ENCODE results near the gene MTA3. TPM values are rescaled to one million over a fixed set of nuclear protein-coding genes. Genes with fewer than 3 reads are reported as not detected.

MTA3 gene
- polyA plus RNA-seq, 6 donors from 2014 or later, result 2.7 to 8.3 (median 6.9) TPM

DNA sequence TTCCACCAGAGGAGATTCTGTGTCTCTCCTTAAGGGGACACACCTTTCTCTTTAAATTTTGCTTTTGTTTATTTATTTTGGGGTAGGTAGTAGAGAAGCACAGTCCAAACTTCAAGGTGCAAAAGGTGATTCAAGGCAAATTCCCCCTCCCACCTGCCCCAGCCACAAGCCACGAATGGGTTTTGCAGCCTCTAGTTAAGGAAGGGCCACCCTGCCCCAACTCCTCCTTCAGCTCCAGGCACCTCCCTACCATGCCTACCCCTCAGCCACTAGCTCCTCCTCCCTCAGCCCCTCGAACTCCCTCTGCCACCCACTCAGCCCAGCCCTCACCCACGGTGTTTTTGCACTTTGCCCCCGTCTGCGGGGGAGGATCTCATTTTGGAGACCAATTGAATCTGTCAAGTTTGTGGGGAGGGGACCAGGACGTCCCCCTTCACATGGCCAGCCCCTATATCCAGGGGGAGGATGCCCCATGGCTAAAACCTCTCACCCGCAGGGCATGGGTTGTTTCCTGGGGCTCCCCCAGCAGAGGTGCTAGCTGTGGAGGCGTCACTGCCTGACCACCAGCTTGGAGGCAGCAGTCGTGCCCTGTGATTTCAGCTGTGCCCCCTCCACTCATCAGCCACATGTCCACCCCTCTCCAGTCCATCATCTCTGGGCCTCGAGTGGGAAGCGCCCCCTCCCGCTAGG, 219.5 kb downstream of the MTA3 start:
- no peak overlapping the region for H3K4me3 Mint-ChIP-seq
- DNase-seq (no peak), ATAC-seq (ENCODE audit: low read depth in 2 of 2) (no peak)
- H3K4me1 Mint-ChIP-seq, result peaks cover 17 to 22% (median 18%) of the 10 kb centered on the region in 3 donors
- H3K27ac Mint-ChIP-seq, result peak overlapping the region in 1 of 6 donors; percentile 54
- peaks cover 0 to 7% of the 10 kb centered on the region in 2 donors for H3K36me3 Mint-ChIP-seq
- H3K27me3 Mint-ChIP-seq, result no peaks in the 10 kb centered on the region
- peaks cover 0 to 1% (median 0%) of the 10 kb centered on the region in 7 donors for H3K9me3 Mint-ChIP-seq

DNA sequence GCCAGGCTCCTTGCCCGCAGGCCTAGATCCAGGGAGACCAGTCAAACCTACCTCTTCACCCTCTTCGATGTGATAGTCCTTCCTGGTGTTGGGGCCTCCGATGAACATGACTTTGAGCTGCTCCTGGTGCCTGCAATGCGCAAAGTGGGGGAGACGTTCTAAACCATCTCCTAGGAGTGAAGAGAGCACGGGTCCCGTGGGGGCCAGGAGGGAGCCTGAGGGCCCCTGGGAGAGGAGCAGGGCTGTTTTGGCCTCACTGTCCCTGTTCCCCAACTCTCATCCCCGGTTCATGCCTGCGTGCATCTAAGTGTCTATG, 220.0 kb downstream of the MTA3 start:
- H3K27me3 Mint-ChIP-seq, result no peaks in the 10 kb centered on the region
- H3K4me1 Mint-ChIP-seq, result peaks cover 21 to 27% (median 21%) of the 10 kb centered on the region in 3 donors
- peaks cover 0 to 7% of the 10 kb centered on the region in 2 donors for H3K36me3 Mint-ChIP-seq
- DNase-seq, result no peak
- no peak overlapping the region for H3K27ac Mint-ChIP-seq
- H3K4me3 Mint-ChIP-seq, result peak overlapping the region in 1 of 8 donors; percentile 47
- ATAC-seq (ENCODE audit: low read depth in 2 of 2), result no peak
- no peaks in the 10 kb centered on the region for H3K9me3 Mint-ChIP-seq

DNA sequence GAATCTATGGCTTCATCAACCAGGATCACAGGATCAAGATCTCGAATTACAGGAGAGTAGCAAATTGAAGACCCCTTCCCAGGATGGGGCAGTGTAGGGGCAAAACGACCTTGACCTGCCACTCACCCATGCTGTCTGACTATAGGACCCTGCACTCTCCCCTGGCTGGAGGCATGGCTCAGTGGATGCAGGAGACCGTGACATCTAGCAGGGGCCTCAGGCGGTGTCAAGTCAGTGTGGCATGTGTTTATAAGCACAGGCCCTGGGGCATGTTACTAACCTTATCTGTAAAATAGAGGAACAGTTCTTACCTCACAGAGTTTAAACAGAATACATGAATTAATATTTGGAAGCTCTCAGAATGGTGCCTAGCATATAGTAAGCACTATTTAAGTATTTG, 220.4 kb downstream of the MTA3 start:
- peaks cover 25 to 31% (median 25%) of the 10 kb centered on the region in 3 donors for H3K4me1 Mint-ChIP-seq
- ATAC-seq (ENCODE audit: low read depth in 2 of 2), result no peak
- no peak overlapping the region for H3K4me3 Mint-ChIP-seq
- peaks cover 0 to 7% of the 10 kb centered on the region in 2 donors for H3K36me3 Mint-ChIP-seq
- no peak for DNase-seq
- no peaks in the 10 kb centered on the region for H3K27me3 Mint-ChIP-seq
- H3K27ac Mint-ChIP-seq, result no peak overlapping the region
- no peaks in the 10 kb centered on the region for H3K9me3 Mint-ChIP-seq

DNA sequence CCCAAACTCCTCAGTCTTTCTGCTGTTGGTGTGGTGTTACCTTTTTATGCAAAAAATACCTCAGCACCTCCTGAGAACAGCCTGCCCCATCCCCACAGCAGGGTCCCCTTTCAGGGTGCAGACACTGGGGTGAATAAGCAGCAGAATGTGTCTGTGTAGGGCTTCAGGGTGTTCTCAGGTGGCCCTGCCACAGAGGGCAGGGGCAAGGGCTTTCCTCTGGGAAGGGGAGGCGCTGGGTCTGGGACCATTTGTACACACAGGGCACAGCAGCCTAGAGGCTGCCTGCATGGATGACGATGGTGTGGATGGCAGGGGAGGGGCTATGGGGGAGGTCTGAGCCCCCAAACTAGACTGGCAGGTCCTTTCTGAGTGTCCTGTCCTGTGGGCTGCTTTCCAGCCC, 221.3 kb downstream of the MTA3 start:
- Mint-ChIP-seq H3K9me3 (no peaks in the 10 kb centered on the region), H3K27ac (peak overlapping the region in 1 of 6 donors; percentile 12), H3K36me3 (peaks cover 0 to 7% of the 10 kb centered on the region in 2 donors), H3K27me3 (no peaks in the 10 kb centered on the region), H3K4me3 (peak overlapping the region in 3 of 8 donors; percentile 23 to 83 (median 83)), H3K4me1 (peaks cover 32 to 40% (median 34%) of the 10 kb centered on the region in 3 donors)
- no peak for DNase-seq
- no peak for ATAC-seq (ENCODE audit: low read depth in 2 of 2)

DNA sequence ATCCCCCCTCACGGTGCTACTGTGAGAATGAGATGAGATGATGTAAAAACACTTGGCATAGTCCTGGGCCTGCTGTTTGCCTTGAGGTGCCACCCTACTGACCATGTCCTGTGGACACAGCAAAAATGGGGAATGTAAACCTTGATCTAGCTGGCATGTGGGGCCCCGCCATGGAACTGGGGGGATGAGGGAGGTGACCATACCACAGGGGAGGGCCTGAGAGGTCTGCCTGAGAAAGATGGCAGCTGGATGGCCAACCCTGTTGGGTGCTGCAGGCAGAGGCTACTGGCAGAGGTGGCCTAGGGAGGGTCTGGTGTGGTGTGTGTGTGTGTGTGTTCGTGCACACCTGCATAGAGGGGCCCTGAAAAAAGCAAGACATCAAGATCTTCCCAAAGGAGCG, 223.2 kb downstream of the MTA3 start:
- peaks cover 0 to 7% of the 10 kb centered on the region in 2 donors for H3K36me3 Mint-ChIP-seq
- H3K4me1 Mint-ChIP-seq, result peaks cover 35 to 53% (median 47%) of the 10 kb centered on the region in 3 donors
- no peaks in the 10 kb centered on the region for H3K27me3 Mint-ChIP-seq
- ATAC-seq (ENCODE audit: low read depth in 2 of 2), result no peak
- no peak for DNase-seq
- H3K9me3 Mint-ChIP-seq, result no peaks in the 10 kb centered on the region
- H3K27ac Mint-ChIP-seq, result peak overlapping the region in 4 of 6 donors; percentile 80 to 96 (median 91)
- peak overlapping the region; percentile 74 to 97 (median 92) for H3K4me3 Mint-ChIP-seq

DNA sequence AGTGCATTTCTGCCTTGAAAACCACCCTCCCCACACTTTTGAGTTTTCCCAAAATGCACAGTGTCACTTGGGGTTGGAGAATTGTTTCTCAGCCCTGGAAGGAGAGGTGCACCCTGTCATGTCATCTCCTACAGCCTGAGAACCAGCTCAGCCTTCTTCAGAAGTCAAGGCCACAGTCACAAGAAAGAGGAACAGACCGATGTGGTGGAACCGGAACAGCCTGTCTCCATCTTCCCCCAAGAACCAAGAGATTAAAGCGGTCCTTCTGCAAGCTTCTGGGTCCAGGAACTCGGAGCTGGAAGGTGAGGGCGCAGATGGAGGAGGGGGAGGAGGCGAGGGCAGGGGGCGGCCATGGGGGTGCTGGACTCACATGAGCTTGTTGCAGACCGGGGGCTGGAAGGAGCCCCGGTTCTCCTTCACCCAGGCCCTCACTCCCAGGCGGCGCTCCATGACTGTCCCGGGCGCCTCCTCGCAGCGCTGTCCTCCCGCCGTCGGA, 223.7 kb downstream of the MTA3 start:
- Mint-ChIP-seq H3K4me3 (peak overlapping the region; percentile 74 to 97 (median 92)), H3K9me3 (no peaks in the 10 kb centered on the region), H3K27ac (peak overlapping the region in 5 of 6 donors; percentile 31 to 96 (median 92)), H3K36me3 (peaks cover 0 to 7% of the 10 kb centered on the region in 2 donors), H3K4me1 (peaks cover 35 to 53% (median 48%) of the 10 kb centered on the region in 3 donors), H3K27me3 (no peaks in the 10 kb centered on the region)
- ATAC-seq (ENCODE audit: low read depth in 2 of 2), result peak; percentile 71 to 74
- DNase-seq, result peak; percentile 47

DNA sequence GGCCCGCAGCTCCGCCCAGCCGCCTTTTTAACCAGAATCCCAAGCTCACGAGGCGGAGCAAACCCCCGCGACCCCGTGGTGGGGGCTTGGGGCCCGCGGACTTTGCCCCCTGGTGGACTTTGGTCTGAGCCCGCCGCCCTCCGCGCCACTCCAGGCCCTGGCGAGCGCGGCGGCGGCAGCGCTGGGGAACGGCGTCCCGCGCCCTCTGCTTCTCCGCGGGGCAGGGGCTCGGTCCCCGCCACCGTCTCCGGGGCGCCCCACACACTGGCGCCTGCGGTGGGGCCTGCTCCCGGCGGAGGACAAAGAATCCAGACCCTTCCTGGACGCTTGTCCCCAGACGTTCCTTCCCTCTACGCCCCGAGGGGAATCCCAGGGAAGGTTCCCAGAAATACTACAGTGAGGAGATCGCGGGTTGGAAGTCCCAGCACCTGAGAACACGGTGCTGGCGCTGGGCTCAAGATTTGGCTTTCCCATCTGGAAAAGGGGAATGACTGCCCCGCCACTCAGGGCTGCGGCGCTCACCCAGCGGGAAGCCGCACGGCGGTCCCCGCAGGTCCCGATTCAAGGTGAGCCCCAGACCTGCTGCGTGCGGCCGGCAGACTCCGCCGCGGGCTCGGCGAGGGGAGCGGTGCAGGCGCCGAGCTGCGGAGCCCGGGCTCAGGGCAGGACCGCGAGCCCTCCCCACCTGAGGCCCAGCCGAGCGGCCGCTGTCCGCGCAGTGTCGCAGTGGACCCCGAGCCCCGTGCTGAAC, 224.3 kb downstream of the MTA3 start, which contains the start of gene HAAO:
Gene HAAO (minus strand): TSS at position 1 of the 751 bp plus-strand sequence. CDS start 47 bp downstream, outside the sequence.
- Mint-ChIP-seq H3K27me3 (no peaks in the 10 kb centered on the region), H3K4me3 (peak within 1 kb of the TSS; percentile 74 to 97 (median 92)), H3K27ac (peak within 1 kb of the TSS; percentile 46 to 96 (median 92)), H3K9me3 (no peaks in the 10 kb centered on the region), H3K4me1 (peaks cover 35 to 53% (median 48%) of the 10 kb centered on the region in 3 donors), H3K36me3 (peaks cover 0 to 7% of the 10 kb centered on the region in 2 donors)
- ATAC-seq (ENCODE audit: low read depth in 2 of 2), result peak; percentile 63
- peak; percentile 41 for DNase-seq

DNA sequence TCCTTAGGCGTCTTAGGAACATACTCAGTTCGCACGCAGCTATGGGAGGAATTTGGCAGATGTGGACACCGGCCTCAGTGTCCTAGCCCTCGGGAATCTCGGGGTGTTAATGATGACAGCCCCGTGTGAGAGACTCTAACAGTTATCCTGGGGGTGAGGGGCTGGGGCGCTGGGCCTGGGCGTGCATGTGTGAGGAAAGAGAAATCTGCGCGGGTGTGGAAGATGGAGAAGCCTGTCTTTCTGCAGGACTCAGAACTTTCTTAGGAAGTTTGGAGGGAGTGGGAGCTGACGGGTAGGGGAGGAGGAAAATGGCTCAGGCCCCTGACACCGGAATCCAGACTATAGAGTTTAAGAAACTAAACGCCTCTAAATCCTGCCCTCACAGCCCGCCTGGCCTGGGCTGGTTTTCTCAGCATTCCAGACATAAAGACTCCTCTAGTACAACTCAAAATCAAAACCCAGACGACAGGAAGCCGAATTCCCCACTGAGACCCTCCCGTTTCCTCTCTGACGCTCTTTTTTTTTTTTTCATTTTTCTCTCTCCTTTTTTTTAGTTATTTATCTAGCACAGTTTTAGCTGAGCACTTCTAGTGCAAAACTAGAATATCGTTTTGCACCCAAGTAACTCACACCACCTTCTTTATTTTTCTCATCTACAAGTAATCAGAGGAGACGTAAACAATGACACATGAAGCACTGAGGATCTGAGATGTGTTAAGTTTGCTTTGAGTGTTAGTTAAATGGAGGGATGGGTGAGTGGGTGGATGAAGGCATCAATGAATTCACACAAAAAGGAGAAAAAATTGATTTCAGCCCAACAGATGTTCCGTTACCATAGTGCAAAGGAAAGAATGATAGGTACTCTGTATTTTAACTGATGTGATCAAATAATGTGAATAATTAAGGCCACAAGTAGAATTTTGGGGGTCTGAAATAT, 225.2 kb downstream of the MTA3 start:
- Mint-ChIP-seq H3K36me3 (peaks cover 0 to 7% of the 10 kb centered on the region in 2 donors), H3K9me3 (no peaks in the 10 kb centered on the region), H3K27me3 (no peaks in the 10 kb centered on the region), H3K27ac (peak overlapping the region in 5 of 6 donors; percentile 54 to 94 (median 84)), H3K4me3 (peak overlapping the region; percentile 74 to 97 (median 87)), H3K4me1 (peaks cover 35 to 53% (median 48%) of the 10 kb centered on the region in 3 donors)
- DNase-seq, result peak; percentile 14
- peak; percentile 1 to 6 for ATAC-seq (ENCODE audit: low read depth in 2 of 2)

DNA sequence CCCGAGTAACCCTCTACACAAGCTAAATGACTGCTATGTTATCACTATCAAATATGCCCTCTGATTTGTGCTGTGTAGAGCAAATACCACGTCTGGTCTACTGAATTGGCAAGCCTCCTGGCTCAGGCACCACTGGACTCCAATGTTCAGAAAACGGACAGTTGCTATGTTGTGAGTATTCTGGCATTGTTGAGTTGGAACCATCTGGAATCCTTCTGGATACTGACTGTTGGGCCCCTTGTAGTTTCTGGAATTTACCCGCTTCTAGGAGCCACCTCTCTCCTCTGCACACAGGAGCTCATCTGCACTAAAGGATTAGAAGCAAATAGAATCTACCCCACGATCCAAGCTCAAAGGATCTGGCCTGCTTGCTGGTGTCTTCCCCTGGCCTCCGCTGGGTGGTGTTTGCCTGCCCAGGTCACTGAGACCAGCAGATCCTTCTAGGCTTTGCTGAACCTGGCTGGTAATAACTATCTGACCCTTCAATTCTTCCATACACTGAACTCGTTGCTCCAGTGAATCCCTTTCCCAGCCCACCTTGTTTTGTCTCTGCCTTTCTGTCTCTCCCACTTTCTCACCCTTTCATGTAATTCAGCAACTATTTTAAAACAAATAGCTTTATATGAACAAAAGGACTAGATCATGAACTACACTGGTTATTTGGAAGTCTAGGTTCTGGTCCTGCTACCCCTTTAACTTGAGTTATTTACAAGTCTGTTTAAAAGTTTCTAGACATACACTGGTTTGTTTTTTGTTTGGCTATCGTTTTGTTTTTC, 226.0 kb downstream of the MTA3 start:
- H3K4me3 Mint-ChIP-seq, result peak overlapping the region in 7 of 8 donors; percentile 51 to 90 (median 85)
- peaks cover 0 to 7% of the 10 kb centered on the region in 2 donors for H3K36me3 Mint-ChIP-seq
- H3K27ac Mint-ChIP-seq, result peak overlapping the region in 4 of 6 donors; percentile 36 to 90 (median 84)
- H3K9me3 Mint-ChIP-seq, result no peaks in the 10 kb centered on the region
- ATAC-seq (ENCODE audit: low read depth in 2 of 2) (no peak), DNase-seq (no peak)
- H3K27me3 Mint-ChIP-seq, result no peaks in the 10 kb centered on the region
- H3K4me1 Mint-ChIP-seq, result peaks cover 35 to 53% (median 48%) of the 10 kb centered on the region in 3 donors

DNA sequence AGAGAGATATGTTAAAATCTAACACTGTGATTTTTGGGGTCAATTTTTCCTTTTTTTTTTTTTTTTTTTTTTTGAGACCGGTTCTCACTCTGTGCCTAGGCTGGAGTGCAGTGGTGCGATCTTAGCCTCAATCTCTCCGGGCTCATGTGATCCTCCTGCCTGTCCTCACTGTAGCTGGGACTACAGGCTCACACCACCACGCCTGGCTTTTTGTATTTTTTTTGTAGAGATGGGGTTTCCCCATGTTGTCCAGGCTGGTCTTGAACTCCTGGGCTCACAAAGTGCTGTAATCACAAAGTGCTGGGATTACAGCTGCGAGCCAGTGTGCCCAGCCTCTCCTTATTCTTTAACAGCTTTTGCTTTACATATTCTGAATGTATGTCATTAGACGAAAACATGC, 226.8 kb downstream of the MTA3 start:
- Mint-ChIP-seq H3K9me3 (no peaks in the 10 kb centered on the region), H3K27me3 (no peaks in the 10 kb centered on the region), H3K36me3 (peaks cover 0 to 7% of the 10 kb centered on the region in 2 donors), H3K4me3 (peak overlapping the region in 2 of 8 donors; percentile 7 to 83), H3K4me1 (peaks cover 31 to 53% (median 52%) of the 10 kb centered on the region in 3 donors), H3K27ac (peak overlapping the region in 3 of 6 donors; percentile 39 to 90 (median 83))
- DNase-seq, result no peak
- ATAC-seq (ENCODE audit: low read depth in 2 of 2), result no peak

DNA sequence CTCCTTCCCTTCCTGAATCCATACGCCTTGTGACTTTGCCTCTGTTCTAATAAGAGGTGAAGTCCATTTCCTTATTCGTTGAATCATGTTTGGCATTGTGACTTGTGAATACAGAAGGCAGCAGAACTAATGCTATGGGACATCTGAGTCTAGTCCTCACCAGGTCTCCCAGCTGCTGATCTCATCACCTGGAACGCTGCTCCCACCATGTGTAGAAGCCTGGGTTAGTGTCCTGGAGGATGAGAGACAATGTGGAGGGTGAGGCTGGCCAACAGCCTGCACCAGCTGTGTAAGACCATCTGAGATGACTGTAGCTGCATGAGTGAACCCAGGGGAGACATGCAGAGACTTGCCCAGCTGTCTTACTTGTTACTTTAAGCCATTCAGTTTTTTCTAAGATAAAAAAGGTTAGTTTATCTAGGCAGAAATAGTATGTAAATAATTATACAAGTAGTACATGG, 227.4 kb downstream of the MTA3 start:
- Mint-ChIP-seq H3K27me3 (no peaks in the 10 kb centered on the region), H3K4me3 (peak overlapping the region in 1 of 8 donors; percentile 57), H3K9me3 (no peaks in the 10 kb centered on the region), H3K36me3 (peaks cover 5 to 7% of the 10 kb centered on the region in 2 donors), H3K4me1 (peaks cover 31 to 57% (median 51%) of the 10 kb centered on the region in 3 donors), H3K27ac (peak overlapping the region in 4 of 6 donors; percentile 12 to 90 (median 82))
- no peak for DNase-seq
- no peak for ATAC-seq (ENCODE audit: low read depth in 2 of 2)

All from naive B cell (primary cell).